ENCODE measurements around the gene ACVRL1. TPM values are rescaled to one million over a fixed set of nuclear protein-coding genes. Genes with fewer than 3 reads are reported as not detected.

ACVRL1 gene
- total RNA-seq, 1 donor from 2014 or later: 223 TPM

GRCh38 chr12:51890133-51890464, 17.2 kb upstream of the ACVRL1 start:
- DNase-seq: no peak
- H3K4me1 ChIP-seq: peaks cover 16% of the 10 kb centered on the region
- no peak for ATAC-seq
- no peaks in the 10 kb centered on the region for H3K36me3 ChIP-seq
- peaks cover 4% of the 10 kb centered on the region for H3K27me3 ChIP-seq
- H3K27ac ChIP-seq: no peak overlapping the region
- no peaks in the 10 kb centered on the region for H3K9me3 ChIP-seq
- intact Hi-C loops (cut with DNase I): no loop called here
- no peak overlapping the region for H3K4me3 ChIP-seq
- TF ChIP-seq CTCF (IDR thresholded peaks at IDR 0.05): no peak

DNA sequence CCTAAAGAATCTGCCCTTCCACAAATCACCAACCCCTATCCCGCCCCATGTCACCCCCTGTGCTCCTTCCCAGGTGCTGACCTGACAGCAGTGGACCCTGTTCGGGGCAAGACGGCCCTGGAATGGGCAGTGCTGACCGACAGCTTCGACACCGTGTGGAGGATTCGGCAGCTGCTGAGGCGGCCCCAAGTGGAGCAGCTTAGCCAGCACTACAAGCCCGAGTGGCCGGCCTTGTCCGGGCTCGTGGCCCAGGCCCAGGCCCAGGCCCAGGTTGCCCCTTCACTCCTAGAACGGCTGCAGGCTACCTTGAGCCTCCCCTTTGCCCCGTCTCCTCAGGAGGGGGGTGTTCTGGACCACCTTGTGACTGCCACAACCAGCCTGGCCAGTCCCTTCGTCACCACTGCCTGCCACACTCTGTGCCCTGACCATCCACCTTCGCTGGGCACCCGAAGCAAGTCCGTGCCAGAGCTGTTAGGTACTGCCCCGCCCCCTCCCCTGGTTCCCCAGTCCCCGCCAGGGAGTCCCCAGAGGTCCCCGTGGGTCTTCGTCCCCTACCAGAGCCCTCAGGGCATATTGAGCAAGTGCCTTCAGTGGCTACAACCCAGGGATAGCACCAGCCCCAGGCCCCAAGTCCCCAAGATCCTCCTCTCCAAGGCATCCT, 16.7 kb upstream of the ACVRL1 start:
- Histone ChIP-seq H3K27me3 (peaks cover 4% of the 10 kb centered on the region), H3K27ac (no peak overlapping the region), H3K4me3 (no peak overlapping the region), H3K36me3 (no peaks in the 10 kb centered on the region), H3K9me3 (no peaks in the 10 kb centered on the region), H3K4me1 (peaks cover 22% of the 10 kb centered on the region)
- TF ChIP-seq CTCF (IDR thresholded peaks at IDR 0.05): no peak
- intact Hi-C loops (cut with DNase I): no loop called here
- ATAC-seq: no peak
- peak; percentile 61 for DNase-seq

- Histone ChIP-seq H3K4me1 (peaks cover 18% of the 10 kb centered on the region), H3K4me3 (no peak overlapping the region), H3K9me3 (no peaks in the 10 kb centered on the region), H3K27ac (no peak overlapping the region), H3K36me3 (no peaks in the 10 kb centered on the region), H3K27me3 (peaks cover 4% of the 10 kb centered on the region)
- TF ChIP-seq CTCF (IDR thresholded peaks at IDR 0.05): peak; percentile 45
- ATAC-seq (no peak), DNase-seq (no peak)
- intact Hi-C loops (cut with DNase I): no loop called here
These were observed 15.5 kb upstream of the ACVRL1 start for GRCh38 chr12:51891843-51892242.

DNA sequence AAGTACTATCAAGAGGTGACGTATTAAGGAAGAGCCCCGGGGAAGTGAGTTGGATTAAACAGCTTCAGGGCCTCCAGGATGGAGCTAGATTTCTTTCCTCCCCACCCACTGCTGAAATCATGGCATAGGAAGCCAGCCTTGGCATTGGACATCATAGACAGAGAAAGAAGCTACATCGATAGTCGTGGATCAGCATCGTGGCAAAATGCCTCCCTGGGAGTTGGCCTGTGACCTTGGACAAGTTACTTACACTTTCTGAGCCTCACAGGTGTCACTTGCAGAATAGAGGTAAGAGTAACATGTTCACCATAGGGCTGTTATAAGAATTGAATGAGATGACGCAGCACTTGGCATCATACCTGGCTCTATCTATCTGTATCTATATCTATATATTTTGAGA, 13.5 kb upstream of the ACVRL1 start:
- Histone ChIP-seq H3K27ac (no peak overlapping the region), H3K9me3 (no peaks in the 10 kb centered on the region), H3K4me3 (no peak overlapping the region), H3K36me3 (no peaks in the 10 kb centered on the region), H3K4me1 (peaks cover 16% of the 10 kb centered on the region), H3K27me3 (no peaks in the 10 kb centered on the region)
- TF ChIP-seq CTCF (IDR thresholded peaks at IDR 0.05): no peak
- DNase-seq (no peak), ATAC-seq (no peak)
- intact Hi-C loops (cut with DNase I): no loop called here

DNA sequence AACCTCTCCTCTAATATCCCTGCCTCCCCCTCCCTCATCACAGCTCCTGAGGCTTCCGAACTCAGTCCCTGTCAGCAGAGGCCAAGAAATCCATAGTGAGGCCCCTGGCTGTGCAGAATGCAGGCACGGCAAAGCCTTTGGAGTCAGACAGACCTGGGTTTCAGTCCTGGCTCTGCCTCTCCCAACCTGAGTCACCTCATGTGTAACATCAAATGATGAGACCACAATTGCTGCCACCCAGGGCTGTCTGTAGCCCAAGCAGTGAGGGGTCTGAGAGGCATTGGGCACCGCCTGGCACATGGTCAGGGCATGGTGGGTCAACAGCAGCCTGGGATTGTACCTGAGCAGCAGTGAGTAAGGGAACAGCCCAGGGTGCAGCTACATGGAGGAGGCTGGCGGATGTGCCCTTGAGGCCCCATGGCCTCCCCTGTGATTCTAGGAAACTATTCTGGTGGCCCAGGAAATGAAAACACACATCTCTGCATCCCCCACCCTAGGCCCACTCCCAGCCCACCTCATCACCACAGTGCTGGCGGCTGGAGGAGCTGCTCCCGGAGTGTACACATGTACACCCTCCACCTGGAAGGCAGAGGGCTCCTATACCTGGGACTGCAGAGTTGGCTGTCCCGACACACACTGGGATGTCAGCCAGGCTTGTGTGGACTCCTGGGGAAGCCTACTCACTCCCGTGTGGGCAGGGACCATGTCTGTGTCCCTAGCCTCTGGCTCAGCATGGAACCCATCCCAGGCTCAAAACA, 11.7 kb upstream of the ACVRL1 start:
- no peak for TF ChIP-seq CTCF (IDR thresholded peaks at IDR 0.05)
- H3K4me3 ChIP-seq: no peak overlapping the region
- peak; percentile 40 for DNase-seq
- H3K4me1 ChIP-seq: peaks cover 17% of the 10 kb centered on the region
- intact Hi-C loops (cut with DNase I): no loop called here
- ATAC-seq: no peak
- no peaks in the 10 kb centered on the region for H3K9me3 ChIP-seq
- no peaks in the 10 kb centered on the region for H3K27me3 ChIP-seq
- peak overlapping the region; percentile 30 for H3K27ac ChIP-seq
- H3K36me3 ChIP-seq: no peaks in the 10 kb centered on the region

Measured in upper lobe of right lung (tissue), 1 donor.